Large intestine (tissue), 3 donors: ENCODE measurements around the gene DPY19L1. TPM values are rescaled to one million over a fixed set of nuclear protein-coding genes. Genes with fewer than 3 reads are reported as not detected.
"Not testable (repeated sequence)": the region's sequence is repeated elsewhere in the genome, so short reads cannot be mapped to it uniquely, and the experiment has no call there.

Experiments used
- DNase-seq, 2 donors: peaks; one replicate each; pipeline versions ENCODE4 v3.0.0 to v3.0.0-alpha.2; 2013
- H3K27ac ChIP-seq: one replicate; pipeline ENCODE4 v1.5.1; 2013; ENCODE audit warnings: low read length
- H3K27me3 ChIP-seq: 2 replicates; pipeline ENCODE4 v1.6.1; 2013; ENCODE audit warnings: low read length; ENCODE audit not compliant: control insufficient read depth, insufficient read depth
- H3K36me3 ChIP-seq: 2 replicates; pipeline ENCODE4 v1.6.1; 2013; ENCODE audit warnings: low read length; ENCODE audit not compliant: control insufficient read depth, insufficient read depth
- H3K4me1 ChIP-seq: one replicate; pipeline ENCODE4 v1.6.1; 2013; ENCODE audit warnings: low read length; ENCODE audit not compliant: control insufficient read depth, insufficient read depth
- H3K4me3 ChIP-seq: one replicate; pipeline ENCODE4 v1.5.1; 2013; ENCODE audit warnings: low read length
- H3K9me3 ChIP-seq: one replicate; pipeline ENCODE4 v1.6.1; 2013; ENCODE audit warnings: mild to moderate bottlenecking, low read depth, low read length, moderate library complexity; ENCODE audit not compliant: control insufficient read depth
- WGBS: methylation state at CpG from one replicate; pipeline ENCODE4 v1.1.5; 2013; ENCODE audit warnings: low lambda C conversion rate; ENCODE audit not compliant: insufficient coverage; 5-methylcytosine and 5-hydroxymethylcytosine counted together
- polyA plus RNA-seq: library from polyadenylated mRNA; unstranded; fragments of 120-200 nt; gene quantifications from one replicate; pipeline ENCODE4 v1.2.1, GENCODE V29; 2013

DPY19L1 gene
- polyA plus RNA-seq, 1 donor, result 11.3 TPM

- no peaks in the 10 kb centered on the region for H3K4me1 ChIP-seq
- 100% methylated on average over 1 of the region's 1 CpG for whole genome bisulfite sequencing
- no peak overlapping the region for H3K27ac ChIP-seq
- no peak for DNase-seq
- H3K36me3 ChIP-seq, result no peaks in the 10 kb centered on the region
- no peak overlapping the region for H3K4me3 ChIP-seq
- H3K27me3 ChIP-seq, result no peaks in the 10 kb centered on the region
- H3K9me3 ChIP-seq, result no peaks in the 10 kb centered on the region
Observed at GRCh38 chr7:34958021-34958420, 79.3 kb downstream of the DPY19L1 start.

DNA sequence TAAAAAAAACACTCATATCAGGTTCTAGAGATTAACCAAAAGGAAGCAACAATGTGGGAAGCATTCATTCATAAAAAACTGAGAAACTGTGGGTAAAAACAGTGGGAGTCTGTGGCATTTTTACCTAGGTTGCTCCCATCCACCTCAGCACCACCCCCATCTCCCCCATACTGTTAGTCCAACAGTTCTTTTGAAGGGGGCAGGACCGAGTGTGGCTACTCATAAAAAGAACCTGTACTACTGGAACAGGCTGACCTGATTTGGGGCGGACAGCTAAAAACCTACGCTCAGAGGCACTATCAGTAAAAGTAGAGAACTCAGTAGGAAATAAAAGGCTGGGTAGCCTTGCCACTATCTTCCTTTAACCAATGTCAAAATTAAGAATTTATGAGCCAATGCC, 84.5 kb downstream of the DPY19L1 start:
- DNase-seq, result no peak
- no peak overlapping the region for H3K27ac ChIP-seq
- H3K36me3 ChIP-seq, result no peaks in the 10 kb centered on the region
- no peaks in the 10 kb centered on the region for H3K4me1 ChIP-seq
- no peaks in the 10 kb centered on the region for H3K27me3 ChIP-seq
- H3K4me3 ChIP-seq, result no peak overlapping the region
- no peaks in the 10 kb centered on the region for H3K9me3 ChIP-seq
- WGBS, result no CpG with 5 or more reads among the region's 3 CpGs

GRCh38 chr7:34949361-34949760, 87.9 kb downstream of the DPY19L1 start:
- Histone ChIP-seq H3K4me1 (no peaks in the 10 kb centered on the region), H3K9me3 (no peaks in the 10 kb centered on the region), H3K4me3 (no peak overlapping the region), H3K27me3 (no peaks in the 10 kb centered on the region), H3K27ac (no peak overlapping the region), H3K36me3 (no peaks in the 10 kb centered on the region)
- DNase-seq, result no peak

GRCh38 chr7:34947427-34947826, 89.9 kb downstream of the DPY19L1 start:
- not testable (repeated sequence) for H3K4me1 ChIP-seq, H3K9me3 ChIP-seq, H3K36me3 ChIP-seq, H3K27me3 ChIP-seq, H3K4me3 ChIP-seq, DNase-seq, H3K27ac ChIP-seq
- 100% methylated on average over 1 of the region's 2 CpGs for WGBS

- no peaks in the 10 kb centered on the region for H3K36me3 ChIP-seq
- DNase-seq, result no peak
- H3K9me3 ChIP-seq, result no peaks in the 10 kb centered on the region
- no peak overlapping the region for H3K4me3 ChIP-seq
- no CpG with 5 or more reads among the region's 4 CpGs for WGBS
- H3K4me1 ChIP-seq, result no peaks in the 10 kb centered on the region
- no peaks in the 10 kb centered on the region for H3K27me3 ChIP-seq
- H3K27ac ChIP-seq, result no peak overlapping the region
Observed at GRCh38 chr7:34946486-34946885, 90.8 kb downstream of the DPY19L1 start.

DNA sequence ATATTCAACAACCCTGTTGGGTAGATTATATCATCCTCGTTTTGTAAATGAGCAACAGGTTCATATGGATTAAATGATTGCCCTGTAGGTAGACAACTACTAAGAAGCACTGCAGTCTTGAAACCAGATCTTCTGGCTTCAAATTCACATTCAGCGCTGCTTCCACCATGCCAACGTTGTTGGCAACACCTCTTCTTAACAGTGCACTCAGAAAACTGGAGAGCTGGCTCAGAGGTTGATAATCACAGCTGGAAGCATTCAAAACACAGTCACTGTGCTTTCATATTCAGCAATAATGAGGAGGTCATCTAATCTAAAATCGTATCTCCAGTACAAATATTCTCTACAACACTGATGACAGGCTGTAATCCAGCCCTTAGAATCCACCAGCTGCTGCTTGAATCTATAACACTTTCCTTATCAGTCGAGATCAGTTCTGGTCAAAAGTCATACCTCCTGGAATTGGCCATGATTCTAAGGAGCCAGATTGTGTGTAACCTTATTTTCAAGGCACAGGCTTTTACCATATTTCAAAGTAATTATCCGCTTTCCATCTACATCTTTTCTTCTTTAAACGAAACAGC, 91.3 kb downstream of the DPY19L1 start:
- H3K4me1 ChIP-seq, H3K4me3 ChIP-seq, H3K27me3 ChIP-seq, DNase-seq, H3K27ac ChIP-seq, H3K36me3 ChIP-seq, H3K9me3 ChIP-seq: not testable (repeated sequence)
- WGBS, result 59% methylated on average over 3 of the region's 7 CpGs

GRCh38 chr7:34939175-34939574, 98.1 kb downstream of the DPY19L1 start:
- DNase-seq, result peak; percentile 7 to 26
- Histone ChIP-seq H3K27ac (no peak overlapping the region), H3K4me3 (no peak overlapping the region), H3K36me3 (no peaks in the 10 kb centered on the region), H3K9me3 (no peaks in the 10 kb centered on the region), H3K27me3 (no peaks in the 10 kb centered on the region), H3K4me1 (peaks cover 6% of the 10 kb centered on the region)
- WGBS, result no CpG with 5 or more reads among the region's 6 CpGs

DNA sequence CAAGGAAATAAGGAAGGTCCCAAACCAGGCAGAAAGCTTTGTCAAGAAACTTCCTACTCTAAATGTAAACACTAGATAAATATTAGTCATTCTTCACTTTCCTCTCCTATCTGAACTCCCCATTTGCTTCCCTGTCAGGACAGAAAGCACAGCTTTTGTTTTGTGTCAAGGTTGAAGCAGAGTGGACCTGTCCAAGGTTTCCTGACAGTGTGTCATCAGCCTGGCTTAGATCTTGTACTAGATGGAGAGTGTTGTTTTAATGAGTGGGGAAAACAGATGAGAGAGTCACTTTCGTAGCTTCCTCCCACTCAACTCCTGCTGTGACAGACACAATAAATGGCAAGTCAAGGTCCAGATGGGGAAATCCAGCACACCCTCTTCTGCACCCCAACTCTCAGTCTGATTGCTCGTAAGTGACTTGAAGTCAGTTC, 101.5 kb downstream of the DPY19L1 start:
- H3K9me3 ChIP-seq, H3K4me1 ChIP-seq, H3K4me3 ChIP-seq, H3K36me3 ChIP-seq, H3K27me3 ChIP-seq, H3K27ac ChIP-seq: not testable (repeated sequence)
- DNase-seq, result peak; percentile 68 to 83
- no CpG with 5 or more reads among the region's 2 CpGs for WGBS

- H3K27me3 ChIP-seq, result no peaks in the 10 kb centered on the region
- H3K4me1 ChIP-seq, result peaks cover 6% of the 10 kb centered on the region
- no peak overlapping the region for H3K27ac ChIP-seq
- no CpG with 5 or more reads among the region's 1 CpG for WGBS
- no peaks in the 10 kb centered on the region for H3K9me3 ChIP-seq
- H3K4me3 ChIP-seq, result no peak overlapping the region
- DNase-seq, result no peak
- no peaks in the 10 kb centered on the region for H3K36me3 ChIP-seq
Observed at GRCh38 chr7:34931739-34932138, 105.5 kb downstream of the DPY19L1 start.

DNA sequence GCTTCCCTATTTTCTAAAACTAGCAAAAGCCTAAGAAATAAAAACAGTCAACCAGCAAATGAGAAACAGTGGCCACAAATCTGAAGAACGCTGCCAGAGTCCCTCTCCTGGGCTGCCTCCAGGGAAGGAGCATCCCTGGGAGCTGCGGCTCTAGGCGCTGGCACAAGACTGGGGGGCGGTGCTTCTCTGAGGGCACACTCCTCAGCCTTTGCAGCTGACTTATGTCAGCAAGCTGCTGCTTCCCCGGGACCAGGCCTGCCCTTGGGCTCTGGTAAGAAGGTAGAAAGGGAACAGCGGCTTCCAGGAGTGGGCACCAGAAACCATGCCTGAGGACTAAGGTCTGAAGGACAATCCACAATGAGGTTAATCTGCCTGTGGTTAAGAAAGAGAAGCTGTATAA, 107.5 kb downstream of the DPY19L1 start:
- no CpG with 5 or more reads among the region's 6 CpGs for WGBS
- DNase-seq, H3K4me1 ChIP-seq, H3K4me3 ChIP-seq, H3K27me3 ChIP-seq, H3K36me3 ChIP-seq, H3K27ac ChIP-seq, H3K9me3 ChIP-seq: not testable (repeated sequence)

GRCh38 chr7:34928560-34928959, 108.7 kb downstream of the DPY19L1 start:
- no peaks in the 10 kb centered on the region for H3K4me1 ChIP-seq
- H3K4me3 ChIP-seq, result no peak overlapping the region
- no peak for DNase-seq
- no peaks in the 10 kb centered on the region for H3K9me3 ChIP-seq
- no peaks in the 10 kb centered on the region for H3K36me3 ChIP-seq
- WGBS, result no CpG with 5 or more reads among the region's 1 CpG
- no peaks in the 10 kb centered on the region for H3K27me3 ChIP-seq
- no peak overlapping the region for H3K27ac ChIP-seq
